COLO668 (cell line): ENCODE results near the gene PTGER2.

ENCODE experiments used
- DNase-seq: peaks from one replicate; lab custom pipeline; 2025; ENCODE audit not compliant: unreplicated experiment; lab: John Stamatoyannopoulos, UW

Gene PTGER2

GRCh38 chr14:52313903-52314594, at the start of gene PTGER2:
Gene PTGER2 (plus strand): TSS chr14:52314312. CDS start chr14:52314549, 237 bp downstream.
- peak; percentile 85 for DNase-seq

- no peak for DNase-seq
Observed at GRCh38 chr14:52265253-52265652, 48.9 kb upstream of the PTGER2 start.

GRCh38 chr14:52266179-52266578, 47.9 kb upstream of the PTGER2 start:
- no peak for DNase-seq

GRCh38 chr14:52266782-52267181, 47.3 kb upstream of the PTGER2 start:
- no peak for DNase-seq

GRCh38 chr14:52267501-52268278, 46.4 kb upstream of the PTGER2 start, which contains the start of gene PTGDR:
Gene PTGDR (plus strand): TSS chr14:52267698. CDS start chr14:52267815, 117 bp downstream.
- DNase-seq: no peak

GRCh38 chr14:52268279-52269061, 45.6 kb upstream of the PTGER2 start:
- peak; percentile 17 for DNase-seq

GRCh38 chr14:52269100-52269499, 45.0 kb upstream of the PTGER2 start:
- no peak for DNase-seq

- DNase-seq: no peak
Observed at GRCh38 chr14:52269982-52270381, 44.1 kb upstream of the PTGER2 start.

- DNase-seq: no peak
Observed at GRCh38 chr14:52271538-52271937, 42.6 kb upstream of the PTGER2 start.

- no peak for DNase-seq
Observed at GRCh38 chr14:52272375-52272774, 41.7 kb upstream of the PTGER2 start.

GRCh38 chr14:52275372-52275771, 38.7 kb upstream of the PTGER2 start:
- DNase-seq: no peak

- no peak for DNase-seq
Observed at GRCh38 chr14:52277552-52277951, 36.6 kb upstream of the PTGER2 start.

GRCh38 chr14:52279408-52279807, 34.7 kb upstream of the PTGER2 start:
- no peak for DNase-seq

- DNase-seq: no peak
Observed at GRCh38 chr14:52283099-52283498, 31.0 kb upstream of the PTGER2 start.

GRCh38 chr14:52286661-52287649, 27.2 kb upstream of the PTGER2 start:
- DNase-seq: no peak

GRCh38 chr14:52296378-52296777, 17.7 kb upstream of the PTGER2 start:
- no peak for DNase-seq

- DNase-seq: no peak
Observed at GRCh38 chr14:52298795-52299194, 15.3 kb upstream of the PTGER2 start.

- no peak for DNase-seq
Observed at GRCh38 chr14:52299692-52300278, 14.3 kb upstream of the PTGER2 start.

GRCh38 chr14:52303236-52303635, 10.9 kb upstream of the PTGER2 start:
- DNase-seq: no peak
